PC-3 (cell line): ENCODE data around the gene TUBA4A. TPM values are rescaled to one million over a fixed set of nuclear protein-coding genes. Genes with fewer than 3 reads are reported as not detected.
A peak's percentile ranks its signal among the peaks of the same experiment; 100 is the strongest.
"Not testable (repeated sequence)": the region's sequence is repeated elsewhere in the genome, so short reads cannot be mapped to it uniquely, and the experiment has no call there.

Experiments
- ATAC-seq: fragments of 200-7000 bp; cut with Tn5 transposase; 2 replicates; pipeline ENCODE4 v1.9.1; 2020; ENCODE audit warnings: mild to moderate bottlenecking, moderate library complexity
- BruUV-seq: library from RNA; stranded (reverse); fragments of 400-500 nt; replicated peaks from 2 replicates; lab custom pipeline; 2021; lab: Mats Ljungman, UMichigan
- CTCF ChIA-PET: fragments of 300-600 bp; sonication (Branson Sonifier 250); formaldehyde crosslinking; loops from one replicate; lab custom pipeline; 2022; ENCODE audit warnings: antibody characterized with exemption; lab: Charles Lee
- POLR2A ChIA-PET: fragments of 300-600 bp; sonication (Branson Sonifier 250); formaldehyde crosslinking; loops from one replicate; lab custom pipeline; 2022; ENCODE audit warnings: antibody characterized with exemption; ENCODE audit not compliant: unreplicated experiment; lab: Charles Lee
- DNase-seq: peaks from one replicate; pipeline ENCODE4 v3.0.0-alpha.2; 2015
- H2AFZ ChIP-seq: fragments of 300-600 bp; sonication (generic); 2 replicates; pipeline ENCODE4 v1.6.0; 2016; ENCODE audit warnings: antibody characterized with exemption, low read length
- H3F3A ChIP-seq: fragments of 300-600 bp; sonication (generic); one replicate; pipeline ENCODE4 v1.6.0; 2017; ENCODE audit warnings: antibody characterized with exemption, low read length, control low read depth, mild to moderate bottlenecking; ENCODE audit not compliant: unreplicated experiment
- H3K27ac ChIP-seq: fragments of 300-600 bp; sonication (generic); 2 replicates; pipeline ENCODE4 v1.5.1; 2016; ENCODE audit warnings: mild to moderate bottlenecking, low read length
- H3K27me3 ChIP-seq: fragments of 300-600 bp; sonication (generic); 2 replicates; pipeline ENCODE4 v1.6.1; 2016; ENCODE audit warnings: low read length, mixed read lengths
- H3K36me3 ChIP-seq: fragments of 300-600 bp; sonication (generic); 2 replicates; pipeline ENCODE4 v1.6.1; 2016; ENCODE audit warnings: low read depth, mixed run types, low read length, mixed read lengths
- H3K4me1 ChIP-seq: fragments of 300-600 bp; sonication (generic); 2 replicates; pipeline ENCODE4 v1.5.1; 2016; ENCODE audit warnings: low read length; ENCODE audit not compliant: insufficient read depth
- H3K4me2 ChIP-seq: fragments of 300-600 bp; sonication (generic); 2 replicates; pipeline ENCODE4 v1.6.0; 2016; ENCODE audit warnings: low read length
- H3K4me3 ChIP-seq: fragments of 300-600 bp; sonication (generic); 2 replicates; pipeline ENCODE4 v1.5.1; 2016; ENCODE audit warnings: mild to moderate bottlenecking, low read length, mixed read lengths
- H3K79me2 ChIP-seq: fragments of 300-600 bp; sonication (generic); 2 replicates; pipeline ENCODE4 v1.6.1; 2017; ENCODE audit warnings: low read length, mixed read lengths
- H3K9ac ChIP-seq: fragments of 300-600 bp; sonication (generic); 2 replicates; pipeline ENCODE4 v1.6.0; 2016; ENCODE audit warnings: mild to moderate bottlenecking, low read length
- H3K9me2 ChIP-seq: fragments of 300-600 bp; sonication (generic); replicated peaks from 2 replicates; pipeline ENCODE4 v1.6.1; 2016; ENCODE audit warnings: mixed run types, low read length, mixed read lengths
- H3K9me3 ChIP-seq: fragments of 300-600 bp; sonication (generic); 2 replicates; pipeline ENCODE4 v1.6.1; 2016; ENCODE audit warnings: low read length, mixed read lengths
- H4K20me1 ChIP-seq: fragments of 300-600 bp; sonication (generic); 2 replicates; pipeline ENCODE4 v1.6.1; 2016; ENCODE audit warnings: low read length, mixed read lengths
- EZH2 ChIP-seq: fragments of 300-600 bp; sonication (generic); IDR thresholded peaks from one replicate; pipeline ENCODE4 v1.6.1; 2017; ENCODE audit warnings: antibody characterized with exemption, mild to moderate bottlenecking, low read length; ENCODE audit not compliant: unreplicated experiment
- EZH2phosphoT487 ChIP-seq: fragments of 300-600 bp; sonication (generic); IDR thresholded peaks from 2 replicates; pipeline ENCODE4 v1.6.1; 2018; ENCODE audit warnings: mild to moderate bottlenecking, antibody characterized with exemption, low read length, borderline replicate concordance
- intact Hi-C: fragments of 100-400 bp; cut with micrococcal nuclease; formaldehyde crosslinking; loops from 2 replicates; pipeline ENCODE4 v1.9.0; 2023
- total RNA-seq: library from RNA; depleted of rRNA; stranded (reverse); fragments of >200 nt; gene quantifications from 2 replicates; pipeline ENCODE4 v1.2.3, GENCODE V29; 2014
- TF ChIP-seq, protein P1 (sequence below): fragments of 300-600 bp; sonication (generic); conservative IDR thresholded peaks from 2 replicates; pipeline ENCODE4 v1.5.1; 2017; ENCODE audit warnings: antibody characterized with exemption, low read depth, mild to moderate bottlenecking, low read length

TUBA4A gene
- total RNA-seq, 1 experiment from 2014 or later = 75.4 TPM

DNA sequence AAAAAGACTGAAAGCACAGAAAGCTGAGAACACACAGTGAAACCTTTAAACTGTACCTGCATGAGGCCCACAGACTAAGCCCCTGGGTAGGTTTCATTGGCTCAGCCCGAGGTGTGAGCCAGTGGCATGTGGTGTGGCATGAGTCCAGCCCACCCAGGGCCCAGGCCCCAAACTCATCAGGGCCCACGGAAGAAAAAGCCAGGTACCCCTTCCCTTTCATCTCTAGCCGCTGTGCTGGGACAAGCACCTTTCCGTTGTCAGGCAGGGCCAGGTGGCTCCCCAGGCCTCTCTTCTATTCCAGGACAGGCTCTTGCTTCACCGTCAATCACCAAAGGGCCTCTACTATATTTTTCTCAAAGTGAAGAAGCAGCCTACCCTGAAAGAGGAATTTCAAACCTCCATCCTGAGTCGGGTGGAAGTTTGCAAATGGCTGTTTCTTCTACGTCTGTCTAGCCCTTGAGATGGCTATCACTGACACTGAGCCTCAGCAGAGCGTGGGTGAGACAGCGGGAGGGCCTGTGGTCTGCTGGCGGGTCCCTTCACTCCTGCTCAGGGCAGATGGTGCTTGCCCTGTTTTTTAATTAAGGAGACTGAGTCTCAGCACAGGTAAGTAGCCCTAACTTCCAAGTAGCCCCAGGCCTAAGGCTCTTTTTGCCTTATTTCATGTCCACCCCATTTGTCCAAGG is 34.0 kb upstream of the TUBA4A start:
- ATAC-seq (no peak), DNase-seq (no peak)
- no peak overlapping the region for H3K27ac ChIP-seq
- no peak overlapping the region for H2AFZ ChIP-seq
- peaks cover 3% of the 10 kb centered on the region; the same call in 1 of the 2 replicates for H3K36me3 ChIP-seq
- H3K9me3 ChIP-seq = no peaks in the 10 kb centered on the region
- intact Hi-C loops = no loop called here
- H4K20me1 ChIP-seq = no peaks in the 10 kb centered on the region
- no peak overlapping the region for H3K4me3 ChIP-seq
- H3F3A ChIP-seq = no peaks in the 10 kb centered on the region
- H3K9ac ChIP-seq = no peak overlapping the region
- BruUV-seq = no TSS peak
- ChIA-PET POLR2A (interaction anchor here (0.6 kb wide), 1 partner anchor 66 kb away, joined by 6 read pairs; no protein-coding TSS in a partner anchor), CTCF (no interaction called here)
- H3K79me2 ChIP-seq = no peaks in the 10 kb centered on the region
- H3K9me2 ChIP-seq = no peaks in the 10 kb centered on the region
- H3K4me1 ChIP-seq = peaks cover 11% of the 10 kb centered on the region
- no peak overlapping the region for H3K4me2 ChIP-seq
- no peak for TF ChIP-seq EZH2phosphoT487
- no peak for TF ChIP-seq EZH2
- TF ChIP-seq, protein P1, sequence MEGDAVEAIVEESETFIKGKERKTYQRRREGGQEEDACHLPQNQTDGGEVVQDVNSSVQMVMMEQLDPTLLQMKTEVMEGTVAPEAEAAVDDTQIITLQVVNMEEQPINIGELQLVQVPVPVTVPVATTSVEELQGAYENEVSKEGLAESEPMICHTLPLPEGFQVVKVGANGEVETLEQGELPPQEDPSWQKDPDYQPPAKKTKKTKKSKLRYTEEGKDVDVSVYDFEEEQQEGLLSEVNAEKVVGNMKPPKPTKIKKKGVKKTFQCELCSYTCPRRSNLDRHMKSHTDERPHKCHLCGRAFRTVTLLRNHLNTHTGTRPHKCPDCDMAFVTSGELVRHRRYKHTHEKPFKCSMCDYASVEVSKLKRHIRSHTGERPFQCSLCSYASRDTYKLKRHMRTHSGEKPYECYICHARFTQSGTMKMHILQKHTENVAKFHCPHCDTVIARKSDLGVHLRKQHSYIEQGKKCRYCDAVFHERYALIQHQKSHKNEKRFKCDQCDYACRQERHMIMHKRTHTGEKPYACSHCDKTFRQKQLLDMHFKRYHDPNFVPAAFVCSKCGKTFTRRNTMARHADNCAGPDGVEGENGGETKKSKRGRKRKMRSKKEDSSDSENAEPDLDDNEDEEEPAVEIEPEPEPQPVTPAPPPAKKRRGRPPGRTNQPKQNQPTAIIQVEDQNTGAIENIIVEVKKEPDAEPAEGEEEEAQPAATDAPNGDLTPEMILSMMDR = no peak
- H3K27me3 ChIP-seq = no peaks in the 10 kb centered on the region

DNA sequence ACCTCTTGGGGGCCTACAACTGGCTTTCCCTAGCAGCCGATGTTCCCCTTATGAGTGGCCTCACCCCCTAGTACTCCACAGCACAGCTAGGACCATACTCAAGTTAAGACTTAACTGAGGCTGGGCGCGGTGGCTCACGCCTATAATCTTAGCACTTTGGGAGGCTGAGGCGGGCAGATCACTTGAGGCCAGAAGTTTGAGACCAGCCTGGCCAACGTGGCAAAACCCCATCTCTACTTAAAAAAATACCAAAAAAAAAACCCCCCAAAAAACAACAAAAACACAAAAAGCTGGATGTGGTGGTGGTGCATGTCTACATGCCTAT is 33.4 kb upstream of the TUBA4A start:
- intact Hi-C loops, POLR2A ChIA-PET, H3K27me3 ChIP-seq, DNase-seq, H3K79me2 ChIP-seq, ATAC-seq, BruUV-seq, H3K27ac ChIP-seq, CTCF ChIA-PET, H3K9me3 ChIP-seq, H3K4me2 ChIP-seq, H3K9me2 ChIP-seq, H4K20me1 ChIP-seq, H3K4me3 ChIP-seq, H3K36me3 ChIP-seq, H3K9ac ChIP-seq, H2AFZ ChIP-seq, H3F3A ChIP-seq: not testable (repeated sequence)
- peaks cover 11% of the 10 kb centered on the region for H3K4me1 ChIP-seq

DNA sequence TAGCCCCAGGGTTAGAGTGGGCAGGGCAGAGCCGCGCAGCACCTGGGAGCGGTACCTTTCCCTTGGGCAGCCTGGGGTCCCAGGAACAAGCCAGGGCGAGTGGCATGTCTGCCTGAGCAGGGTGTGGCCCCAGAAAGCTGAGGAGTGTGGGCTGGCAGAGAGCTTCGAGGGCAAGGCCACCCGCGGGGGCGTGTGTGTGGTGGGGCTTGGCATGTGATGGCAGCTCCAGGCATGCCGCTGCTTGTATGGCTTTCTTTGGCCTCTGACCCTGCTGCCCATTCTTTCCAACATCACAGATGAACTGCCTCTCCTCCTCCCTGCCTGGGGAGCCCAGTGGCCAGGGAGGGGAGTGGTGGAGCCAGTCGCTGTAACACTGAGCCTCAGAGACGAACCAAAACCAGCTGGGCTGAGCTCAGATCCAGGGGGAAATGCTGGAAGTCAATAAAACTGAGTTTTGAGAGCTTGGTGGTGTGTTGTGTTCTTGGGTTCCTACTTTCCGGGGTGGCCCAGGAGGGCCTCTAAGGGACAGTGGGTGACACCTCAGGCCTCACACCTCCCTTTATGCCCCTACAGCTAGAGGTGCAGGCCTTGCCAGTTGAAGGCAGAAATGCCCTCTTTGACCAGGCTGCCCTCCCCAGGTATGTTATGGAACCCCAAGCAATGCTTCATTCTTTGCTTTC is 32.9 kb upstream of the TUBA4A start:
- H3K4me2 ChIP-seq = no peak overlapping the region
- H4K20me1 ChIP-seq = no peaks in the 10 kb centered on the region
- no peak overlapping the region for H3K9ac ChIP-seq
- H3K4me3 ChIP-seq = no peak overlapping the region
- no peak overlapping the region for H3K27ac ChIP-seq
- BruUV-seq = TSS peak; percentile 42
- CTCF ChIA-PET = interaction anchor here (0.5 kb wide), 1 partner anchor 112 kb away, joined by 3 read pairs; no protein-coding TSS in a partner anchor
- no peaks in the 10 kb centered on the region for H3K9me3 ChIP-seq
- intact Hi-C loops = no loop called here
- H2AFZ ChIP-seq = no peak overlapping the region
- H3K4me1 ChIP-seq = peaks cover 11% of the 10 kb centered on the region
- no peaks in the 10 kb centered on the region for H3K9me2 ChIP-seq
- POLR2A ChIA-PET = no interaction called here
- no peak for ATAC-seq
- H3K27me3 ChIP-seq = no peaks in the 10 kb centered on the region
- no peak for DNase-seq
- TF ChIP-seq EZH2 (no peak), EZH2phosphoT487 (no peak)
- TF ChIP-seq, protein P1 = no peak
- H3K79me2 ChIP-seq = no peaks in the 10 kb centered on the region
- H3K36me3 ChIP-seq = peaks cover 3% of the 10 kb centered on the region; the same call in 1 of the 2 replicates
- no peaks in the 10 kb centered on the region for H3F3A ChIP-seq
